K562 (cell line): ENCODE measurements around the gene PRDM10. TPM values are rescaled to one million over a fixed set of nuclear protein-coding genes. Genes with fewer than 3 reads are reported as not detected.

Experiments used
- ATAC-seq: fragments of 200-7000 bp; cut with Tn5 transposase; 3 replicates; pipeline ENCODE4 v1.9.1; 2020; ENCODE audit warnings: moderate library complexity
- BruUV-seq: library from RNA; stranded (reverse); fragments of 400-500 nt; replicated peaks from 2 replicates; lab custom pipeline; 2021; lab: Mats Ljungman, UMichigan
- CTCF ChIA-PET: fragments of 300-600 bp; formaldehyde crosslinking; extraction: SDS; loops from one replicate; lab custom pipeline; 2021; ENCODE audit warnings: low intra/inter-chr PET ratio; lab: Yijun Ruan, JAX
- POLR2A ChIA-PET: fragments of 300-600, 350-650 bp; sonication (Branson Sonifier 250); formaldehyde crosslinking; extraction: SDS; loops from one replicate; lab custom pipeline; 2021; ENCODE audit warnings: antibody characterized with exemption, inconsistent platforms; lab: Yijun Ruan, JAX
- DNase-seq, 4 experiments: peaks; one replicate each; pipeline versions ENCODE4 v3.0.0 to v3.0.0-alpha.2; 2011 to 2018; ENCODE audit warnings: low spot score in 3 of 4, mixed read lengths in 3 of 4; ENCODE audit errors: extremely low read depth in 1 of 4
- FAIRE-seq: peaks from 2 replicates; lab custom pipeline; 2011; peaks lifted over from hg19 to GRCh38; lab: Jason Lieb, UNC
- H2AFZ ChIP-seq: 2 replicates; pipeline ENCODE4 v1.6.0; 2011; ENCODE audit warnings: low read depth, low read length, control low read depth, inconsistent platforms
- H3K27ac ChIP-seq: fragments of 200-600 bp; 3 replicates; pipeline ENCODE4 v1.8.0; 2011; ENCODE audit warnings: low read depth, mild to moderate bottlenecking, control low read depth, inconsistent platforms, low read length, moderate library complexity, mixed read lengths; ENCODE audit errors: extremely low read depth
- H3K27me3 ChIP-seq, 2 experiments: fragments of 300-600 bp in 1 of 2; 2 replicates in 1 of 2; 3 replicates in 1 of 2; pipeline versions ENCODE4 v1.6.0 to v1.8.0; 2011; ENCODE audit warnings: inconsistent platforms in 2 of 2, low read length in 2 of 2, mild to moderate bottlenecking in 1 of 2, mixed read lengths in 1 of 2, moderate library complexity in 1 of 2; ENCODE audit not compliant: control insufficient read depth in 2 of 2, insufficient read depth in 2 of 2
- H3K36me3 ChIP-seq: fragments of 300-600 bp; 3 replicates; pipeline ENCODE4 v1.8.0; 2011; ENCODE audit warnings: mild to moderate bottlenecking, low read length, inconsistent platforms; ENCODE audit not compliant: control insufficient read depth, insufficient read depth
- H3K4me1 ChIP-seq, 2 experiments: fragments of 200-600 bp in 1 of 2; replicated peaks in 1 of 2; 2 replicates in 1 of 2; 3 replicates in 1 of 2; pipeline versions ENCODE4 v1.5.1 to v1.8.0; 2011; ENCODE audit warnings: inconsistent platforms in 2 of 2, low read length in 2 of 2, mild to moderate bottlenecking in 1 of 2, mixed read lengths in 1 of 2, moderate library complexity in 1 of 2; ENCODE audit not compliant: control insufficient read depth in 2 of 2, insufficient read depth in 2 of 2
- H3K4me2 ChIP-seq: 2 replicates; pipeline ENCODE4 v1.6.1; 2011; ENCODE audit warnings: low read length, control low read depth, inconsistent platforms, mixed read lengths; ENCODE audit not compliant: insufficient read depth
- H3K4me3 ChIP-seq: fragments of 200-600 bp; sonication (generic), shearing (Covaris generic); 2 replicates; pipeline ENCODE4 v1.5.1; 2016; ENCODE audit warnings: control low read depth, inconsistent platforms
- H3K79me2 ChIP-seq: fragments of 200-600 bp; 3 replicates; pipeline ENCODE4 v1.8.0; 2011; ENCODE audit warnings: low read length, inconsistent platforms; ENCODE audit not compliant: control insufficient read depth, insufficient read depth
- H3K9ac ChIP-seq, 2 experiments: 2 replicates each; pipeline versions ENCODE4 v1.6.0 to v1.6.1; 2011; ENCODE audit warnings: low read depth in 2 of 2, low read length in 2 of 2, control low read depth in 1 of 2, inconsistent platforms in 1 of 2, mild to moderate bottlenecking in 1 of 2, mixed read lengths in 1 of 2; ENCODE audit not compliant: insufficient read depth in 1 of 2
- H3K9me1 ChIP-seq: one replicate; pipeline ENCODE4 v1.6.0; 2011; ENCODE audit warnings: inconsistent platforms, mild to moderate bottlenecking, low read length, moderate library complexity; ENCODE audit not compliant: control insufficient read depth, insufficient read depth
- H3K9me3 ChIP-seq: replicated peaks from 2 replicates; pipeline ENCODE4 v1.5.1; 2011; ENCODE audit warnings: low read depth, low read length, inconsistent platforms; ENCODE audit not compliant: control insufficient read depth, insufficient read depth
- H4K20me1 ChIP-seq: replicated peaks from 2 replicates; pipeline ENCODE4 v1.6.1; 2011; ENCODE audit warnings: low read length, inconsistent platforms, mixed read lengths; ENCODE audit not compliant: control insufficient read depth, insufficient read depth
- DIDO1 ChIP-seq: fragments of 450-650 bp; IDR thresholded peaks from 2 replicates; pipeline ENCODE4 v1.6.1; 2016; ENCODE audit warnings: low read depth, missing biosample characterization, missing genetic modification characterization
- FOXA3 ChIP-seq, 2 experiments: fragments of 450-650 bp in 1 of 2; sonication (generic) in 1 of 2; formaldehyde crosslinking; IDR thresholded peaks in 1 of 2; conservative IDR thresholded peaks in 1 of 2; 2 replicates each; pipeline versions ENCODE4 v1.4.0 to v1.8.0; 2020 to 2022; ENCODE audit warnings: mild to moderate bottlenecking in 2 of 2, missing genetic modification reagents in 1 of 2
- HINFP ChIP-seq: fragments of 450-650 bp; conservative IDR thresholded peaks from 2 replicates; pipeline ENCODE4 v1.6.1; 2016; ENCODE audit warnings: missing genetic modification characterization, low read depth, mild to moderate bottlenecking, control low read depth, missing compliant biosample characterization
- ID3 ChIP-seq, 2 experiments: fragments of 250-450 bp in 1 of 2; fragments of 450-650 bp in 1 of 2; sonication (Bioruptor Pico) in 1 of 2; IDR thresholded peaks; 2 replicates each; pipeline versions ENCODE4 v1.6.1 to v1.8.0; 2016 to 2021; ENCODE audit warnings: mild to moderate bottlenecking in 2 of 2, moderate library complexity in 2 of 2, missing compliant biosample characterization in 1 of 2, missing genetic modification characterization in 1 of 2
- RBM25 ChIP-seq: fragments of 200-400 bp; formaldehyde crosslinking; IDR thresholded peaks from 2 replicates; pipeline ENCODE4 v1.6.1; 2018; ENCODE audit warnings: low read length, low read depth, moderate library complexity; ENCODE audit not compliant: severe bottlenecking
- ZNF175 ChIP-seq: fragments of 200-800 bp; sonication (Bioruptor generic); IDR thresholded peaks from 2 replicates; pipeline ENCODE4 v1.6.1; 2016; ENCODE audit warnings: low read depth, mild to moderate bottlenecking, missing genetic modification characterization, missing compliant biosample characterization
- ZNF3 ChIP-seq: fragments of 250-450 bp; sonication (Bioruptor Pico); IDR thresholded peaks from 2 replicates; pipeline ENCODE4 v1.5.0; 2021; ENCODE audit warnings: mild to moderate bottlenecking, moderate library complexity
- ZNF444 ChIP-seq: fragments of 250-450 bp; sonication (Bioruptor Pico); IDR thresholded peaks from 2 replicates; pipeline ENCODE4 v1.4.0; 2020; ENCODE audit warnings: mild to moderate bottlenecking, moderate library complexity
- ZNF551 ChIP-seq: fragments of 250-450 bp; sonication (Bioruptor Pico); IDR thresholded peaks from 2 replicates; pipeline ENCODE4 v1.5.0; 2021; ENCODE audit warnings: mild to moderate bottlenecking, moderate library complexity
- whole genome bisulfite sequencing: fragments of 100-300 bp; shearing (Covaris generic); methylation state at CpG from one replicate; pipeline ENCODE4 v1.1.6; 2016; ENCODE audit warnings: low coverage, mixed read lengths; ENCODE audit not compliant: insufficient coverage; ENCODE audit errors: missing lambda C conversion rate; 5-methylcytosine and 5-hydroxymethylcytosine counted together
- in situ Hi-C: fragments of 300-500 bp; cut with MboI; formaldehyde crosslinking; loops from 4 replicates; pipeline ENCODE4 v1.15.0; 2018; ENCODE audit warnings: inconsistent platforms, mixed read lengths
- intact Hi-C: fragments of 100-400 bp; cut with micrococcal nuclease; formaldehyde crosslinking; loops from 2 replicates; pipeline ENCODE4 v1.14.2; 2022
- polyA plus RNA-seq, 8 experiments: library from polyadenylated mRNA; depleted of rRNA in 4 of 8; stranded (reverse) in 5 of 8; unstranded in 3 of 8; fragments of >200 nt; fragmentation: Nextera tagmentation in 2 of 8; fragmentation: Illumina TruSeq in 1 of 8; extraction: Ambion mirVana in 2 of 8; extraction: Trizol in 1 of 8; gene quantifications; 2 replicates each; pipeline versions ENCODE4 v1.2.1 to v1.2.3, GENCODE V29; 2011 to 2014; ENCODE audit warnings: inconsistent platforms in 1 of 8, missing spikeins in 1 of 8
- total RNA-seq, 7 experiments: library from RNA; depleted of rRNA in 6 of 7; stranded (reverse); fragments of >200 nt in 6 of 7; fragmentation: Illumina TruSeq in 2 of 7; extraction: Trizol in 2 of 7; gene quantifications; 2 replicates each; pipeline versions ENCODE4 v1.2.1 to v1.2.3, GENCODE V29; 2011 to 2021; ENCODE audit warnings: low replicate concordance in 1 of 7

The PRDM10 gene
- total and polyA plus RNA-seq, 9 of the 15 experiments (the other 6 are each of a cell fraction or from before 2014, with no cell fraction given) = 0.89 to 9.3 (median 4.5) TPM

- BruUV-seq = no TSS peak
- no peaks in the 10 kb centered on the region; a peak in 2 of 5 replicates for H3K27me3 ChIP-seq
- intact Hi-C loops (no loop called here), in situ Hi-C loops (no loop called here)
- FAIRE-seq (no peak), ATAC-seq (peak; percentile 46; the same call in 2 of the 3 replicates), DNase-seq (no peak)
- H3K36me3 ChIP-seq = no peaks in the 10 kb centered on the region
- no peak overlapping the region for H3K4me3 ChIP-seq
- ChIA-PET CTCF (no interaction called here), POLR2A (interaction anchor here (1.2 to 2.1 kb wide), 4 partner anchors 10 to 47 kb away, joined by 3 to 9 read pairs (median 5); partner anchors contain the start of genes APLP2 and PRDM10)
- no peak overlapping the region for H3K4me2 ChIP-seq
- H3K9me3 ChIP-seq = no peaks in the 10 kb centered on the region
- 29% methylated on average over 2 of the region's 2 CpGs for WGBS
- no peaks in the 10 kb centered on the region for H3K9me1 ChIP-seq
- no peaks in the 10 kb centered on the region for H3K4me1 ChIP-seq
- no peaks in the 10 kb centered on the region for H3K79me2 ChIP-seq
- H3K9ac ChIP-seq = no peak overlapping the region
- no peak overlapping the region for H2AFZ ChIP-seq
- TF ChIP-seq HINFP (no peak), FOXA3 (CRISPR knock-in tag; conservative IDR thresholded peaks at IDR 0.05 in 1 of 2, IDR thresholded peaks at IDR 0.05 in 1 of 2) (peak in 1 of 2 experiments; percentile 44; a peak in 2 of 4 replicates)
- no peaks in the 10 kb centered on the region for H4K20me1 ChIP-seq
- no peak overlapping the region for H3K27ac ChIP-seq
Observed at GRCh38 chr11:130050257-130050656, 47.6 kb upstream of the PRDM10 start.

- no peaks in the 10 kb centered on the region for H4K20me1 ChIP-seq
- no peak overlapping the region for H3K9ac ChIP-seq
- peak; percentile 32; the same call in 1 of the 3 replicates for ATAC-seq
- H3K79me2 ChIP-seq = no peaks in the 10 kb centered on the region
- H3K9me1 ChIP-seq = no peaks in the 10 kb centered on the region
- POLR2A ChIA-PET = interaction anchor here (0.6 to 2.1 kb wide), 6 partner anchors 11 to 133 kb away, joined by 3 to 9 read pairs (median 3); no protein-coding TSS in a partner anchor
- H3K4me1 ChIP-seq = no peaks in the 10 kb centered on the region; a peak in 1 of 5 replicates
- no TSS peak for BruUV-seq
- H3K36me3 ChIP-seq = no peaks in the 10 kb centered on the region
- in situ Hi-C loops (no loop called here), intact Hi-C loops (no loop called here)
- no peak for DNase-seq
- no peaks in the 10 kb centered on the region; a peak in 2 of 5 replicates for H3K27me3 ChIP-seq
- H3K4me3 ChIP-seq = no peak overlapping the region
- H3K9me3 ChIP-seq = no peaks in the 10 kb centered on the region
- no peak overlapping the region for H3K4me2 ChIP-seq
- H2AFZ ChIP-seq = no peak overlapping the region
- no peak for FAIRE-seq
- 86% methylated on average over 1 of the region's 1 CpG for WGBS
- CTCF ChIA-PET = no interaction called here
- no peak overlapping the region for H3K27ac ChIP-seq
- TF ChIP-seq ID3 (CRISPR knock-in tag; IDR thresholded peaks at IDR 0.05) (no peak), ID3 (tag; IDR thresholded peaks at IDR 0.05) (no peak), RBM25 (no peak), ZNF175 (CRISPR knock-in tag) (no peak), ZNF3 (CRISPR knock-in tag) (no peak), DIDO1 (tag) (no peak), ZNF444 (CRISPR knock-in tag) (no peak), ZNF551 (CRISPR knock-in tag) (no peak)
Observed at GRCh38 chr11:130049328-130049771, 46.7 kb upstream of the PRDM10 start.
